Colonic mucosa (tissue), 4 donors: ENCODE measurements around the gene OR4D2. TPM values are rescaled to one million over a fixed set of nuclear protein-coding genes. Genes with fewer than 3 reads are reported as not detected.

ENCODE experiments used
- DNase-seq: peaks from one replicate; pipeline ENCODE4 v3.0.0-alpha.2; 2020
- H3K27ac ChIP-seq: fragments of 200-600 bp; one replicate; pipeline ENCODE4 v1.8.0; 2021
- H3K27me3 ChIP-seq: fragments of 200-600 bp; one replicate; pipeline ENCODE4 v1.8.0; 2021
- H3K36me3 ChIP-seq: fragments of 200-600 bp; one replicate; pipeline ENCODE4 v1.8.0; 2021
- H3K4me1 ChIP-seq: fragments of 200-600 bp; one replicate; pipeline ENCODE4 v1.8.0; 2021; ENCODE audit warnings: mild to moderate bottlenecking
- H3K4me3 ChIP-seq: fragments of 200-600 bp; one replicate; pipeline ENCODE4 v1.8.0; 2021
- H3K9ac ChIP-seq, 2 donors: one replicate each; pipeline ENCODE4 v1.7.0; 2013; ENCODE audit warnings: control low read depth in 2 of 2, low read depth in 2 of 2, low read length in 2 of 2
- H3K9me3 ChIP-seq: fragments of 200-600 bp; one replicate; pipeline ENCODE4 v1.8.0; 2021
- intact Hi-C: fragments of 100-400 bp; cut with DNase I; formaldehyde crosslinking; loops from one replicate; pipeline ENCODE4 v1.14.1; 2022
- total RNA-seq, 2 donors: library from RNA; stranded (reverse); fragmentation: NEBNext Ultra II Directional in 1 of 2; extraction: Animal tissue kit (Norgen Biotek cat#: 25700) in 1 of 2; gene quantifications; one replicate each; pipeline ENCODE4 v1.2.1, GENCODE V29; 2021
- TF ChIP-seq, protein P1 (sequence below): fragments of 200-600 bp; IDR thresholded peaks from one replicate; pipeline ENCODE4 v1.8.0; 2022; ENCODE audit warnings: antibody characterized with exemption, mild to moderate bottlenecking
- donor health status: healthy.
- donor health status: DM: no; HTN: no; CAD: no.
- donor health status: DM: no; HTN: no; CAD: no.

Gene OR4D2
- total RNA-seq, 2 donors from 2014 or later = not detected

DNA sequence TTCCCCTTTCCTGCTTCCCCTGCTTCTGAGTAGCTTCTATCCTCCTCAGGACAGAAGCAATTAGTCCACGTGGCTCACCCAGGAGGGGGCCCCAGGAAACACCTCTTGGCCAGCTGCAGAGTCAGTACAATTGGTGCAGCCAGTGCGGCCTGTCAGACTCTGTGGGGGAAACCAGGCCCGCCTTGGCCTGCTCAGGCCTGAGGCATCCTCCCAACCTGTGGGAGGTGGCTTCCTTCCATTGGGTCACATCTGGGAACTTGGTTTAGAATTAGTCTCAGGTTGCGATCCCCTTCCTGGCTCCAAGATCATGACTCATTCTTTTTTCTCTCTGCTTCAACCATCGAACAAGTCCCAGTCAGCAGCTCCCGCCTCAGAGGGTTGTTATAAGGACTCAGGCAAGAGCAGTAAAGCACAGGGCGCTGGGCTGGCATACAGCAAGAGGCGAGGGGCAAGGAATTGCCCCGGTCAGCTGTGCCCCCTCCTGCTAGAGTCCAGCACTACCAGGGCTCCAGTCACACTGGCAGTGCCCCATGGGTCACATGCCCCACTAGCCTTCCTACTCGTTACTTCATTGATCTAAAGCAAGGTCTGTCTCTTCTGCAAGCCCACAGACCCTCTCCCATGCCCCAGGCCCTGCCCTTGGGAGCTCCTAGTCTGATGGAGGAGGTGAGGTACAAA is 17.7 kb downstream of the OR4D2 start:
- Histone ChIP-seq H3K27ac (no peak overlapping the region), H3K9me3 (no peaks in the 10 kb centered on the region), H3K36me3 (no peaks in the 10 kb centered on the region), H3K4me1 (no peaks in the 10 kb centered on the region), H3K4me3 (no peak overlapping the region), H3K27me3 (no peaks in the 10 kb centered on the region), H3K9ac (no peak overlapping the region)
- intact Hi-C loops = no loop called here
- no peak for DNase-seq
- TF ChIP-seq, protein P1, sequence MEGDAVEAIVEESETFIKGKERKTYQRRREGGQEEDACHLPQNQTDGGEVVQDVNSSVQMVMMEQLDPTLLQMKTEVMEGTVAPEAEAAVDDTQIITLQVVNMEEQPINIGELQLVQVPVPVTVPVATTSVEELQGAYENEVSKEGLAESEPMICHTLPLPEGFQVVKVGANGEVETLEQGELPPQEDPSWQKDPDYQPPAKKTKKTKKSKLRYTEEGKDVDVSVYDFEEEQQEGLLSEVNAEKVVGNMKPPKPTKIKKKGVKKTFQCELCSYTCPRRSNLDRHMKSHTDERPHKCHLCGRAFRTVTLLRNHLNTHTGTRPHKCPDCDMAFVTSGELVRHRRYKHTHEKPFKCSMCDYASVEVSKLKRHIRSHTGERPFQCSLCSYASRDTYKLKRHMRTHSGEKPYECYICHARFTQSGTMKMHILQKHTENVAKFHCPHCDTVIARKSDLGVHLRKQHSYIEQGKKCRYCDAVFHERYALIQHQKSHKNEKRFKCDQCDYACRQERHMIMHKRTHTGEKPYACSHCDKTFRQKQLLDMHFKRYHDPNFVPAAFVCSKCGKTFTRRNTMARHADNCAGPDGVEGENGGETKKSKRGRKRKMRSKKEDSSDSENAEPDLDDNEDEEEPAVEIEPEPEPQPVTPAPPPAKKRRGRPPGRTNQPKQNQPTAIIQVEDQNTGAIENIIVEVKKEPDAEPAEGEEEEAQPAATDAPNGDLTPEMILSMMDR = no peak

DNA sequence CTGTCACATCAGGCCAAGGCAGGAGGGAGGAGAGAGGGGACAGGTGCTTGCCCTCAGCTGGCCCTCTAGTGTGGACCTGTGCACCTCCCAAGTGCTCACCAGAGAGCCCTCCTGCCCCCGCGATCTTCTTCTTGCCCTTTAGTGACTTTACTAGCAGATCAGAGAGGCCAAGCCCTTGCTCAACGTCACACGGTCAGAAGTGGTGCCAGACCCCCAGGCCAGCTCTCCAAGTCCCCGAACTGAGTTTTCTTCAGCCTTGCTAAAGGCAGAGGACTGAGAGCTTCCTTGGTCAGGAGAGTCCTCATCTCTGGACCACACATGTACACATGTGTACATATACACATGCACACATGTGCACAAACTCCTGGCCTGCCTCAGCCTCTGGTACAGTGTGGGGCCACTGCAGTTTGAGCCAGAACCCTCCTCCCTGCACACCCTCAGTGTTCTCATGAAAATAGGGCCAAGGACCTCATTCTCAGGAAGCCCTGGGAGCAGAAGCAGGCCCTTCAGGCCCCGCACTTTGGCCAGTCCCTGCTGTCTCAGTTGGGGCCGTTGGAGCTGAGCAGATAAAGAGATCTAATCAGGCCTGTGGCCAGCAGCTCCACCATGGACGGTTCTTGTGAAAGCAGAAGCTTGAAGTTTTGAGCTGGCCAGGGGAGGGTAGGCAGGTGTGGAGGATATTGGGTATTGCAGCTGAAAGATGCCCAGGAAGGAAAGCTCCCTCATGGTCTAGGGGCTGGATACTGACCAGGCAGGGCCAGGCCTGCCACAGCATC is 18.4 kb downstream of the OR4D2 start:
- DNase-seq = no peak
- Histone ChIP-seq H3K36me3 (no peaks in the 10 kb centered on the region), H3K9me3 (no peaks in the 10 kb centered on the region), H3K4me3 (no peak overlapping the region), H3K4me1 (no peaks in the 10 kb centered on the region), H3K27me3 (no peaks in the 10 kb centered on the region), H3K9ac (no peak overlapping the region), H3K27ac (no peak overlapping the region)
- TF ChIP-seq, protein P1 = no peak
- intact Hi-C loops = no loop called here

DNA sequence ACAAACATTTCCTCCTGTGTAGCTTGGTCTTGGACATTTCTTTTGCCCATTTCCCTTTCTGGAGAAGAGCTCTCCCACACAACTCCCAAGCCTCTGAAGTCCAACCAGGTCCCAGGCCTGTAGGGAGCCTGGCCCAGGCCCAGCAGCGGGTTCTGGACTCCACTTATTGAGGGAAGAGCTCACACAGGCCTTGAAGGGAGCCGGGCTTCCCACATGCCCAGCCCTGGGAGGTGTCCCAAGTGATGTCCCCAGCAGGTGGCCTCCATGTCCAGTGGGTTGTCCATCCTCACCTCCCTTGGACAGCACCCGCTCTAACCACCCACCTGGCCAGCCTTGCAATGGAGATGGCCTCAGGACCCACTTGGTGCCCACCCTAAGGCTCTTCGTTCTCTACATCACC is 19.8 kb downstream of the OR4D2 start:
- Histone ChIP-seq H3K27me3 (no peaks in the 10 kb centered on the region), H3K4me3 (no peak overlapping the region), H3K9ac (no peak overlapping the region), H3K36me3 (no peaks in the 10 kb centered on the region), H3K9me3 (no peaks in the 10 kb centered on the region), H3K4me1 (no peaks in the 10 kb centered on the region), H3K27ac (no peak overlapping the region)
- intact Hi-C loops = no loop called here
- no peak for DNase-seq
- TF ChIP-seq, protein P1 = no peak

DNA sequence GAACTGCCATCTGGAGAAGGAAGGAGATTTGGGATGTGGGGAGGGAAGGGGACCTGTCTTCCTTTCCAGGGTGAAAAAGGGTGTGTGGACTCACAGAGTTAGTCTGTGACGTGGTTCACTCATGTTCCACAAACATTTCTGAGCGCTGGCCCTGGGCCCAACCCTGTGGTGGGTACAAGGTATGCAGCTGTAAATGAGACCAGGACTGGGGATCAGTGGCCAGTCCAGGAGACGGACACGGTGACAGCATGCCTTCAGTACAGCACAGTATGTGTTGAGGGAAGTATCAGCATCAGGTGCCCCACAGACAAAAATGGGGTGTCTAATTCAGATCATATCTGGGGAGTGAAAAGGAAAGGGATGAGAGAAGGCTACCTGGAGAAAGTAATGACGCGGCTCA is 20.3 kb downstream of the OR4D2 start:
- Histone ChIP-seq H3K4me1 (no peaks in the 10 kb centered on the region), H3K27me3 (no peaks in the 10 kb centered on the region), H3K9me3 (no peaks in the 10 kb centered on the region), H3K27ac (no peak overlapping the region), H3K36me3 (no peaks in the 10 kb centered on the region), H3K9ac (no peak overlapping the region), H3K4me3 (no peak overlapping the region)
- intact Hi-C loops = no loop called here
- TF ChIP-seq, protein P1 = no peak
- no peak for DNase-seq

DNA sequence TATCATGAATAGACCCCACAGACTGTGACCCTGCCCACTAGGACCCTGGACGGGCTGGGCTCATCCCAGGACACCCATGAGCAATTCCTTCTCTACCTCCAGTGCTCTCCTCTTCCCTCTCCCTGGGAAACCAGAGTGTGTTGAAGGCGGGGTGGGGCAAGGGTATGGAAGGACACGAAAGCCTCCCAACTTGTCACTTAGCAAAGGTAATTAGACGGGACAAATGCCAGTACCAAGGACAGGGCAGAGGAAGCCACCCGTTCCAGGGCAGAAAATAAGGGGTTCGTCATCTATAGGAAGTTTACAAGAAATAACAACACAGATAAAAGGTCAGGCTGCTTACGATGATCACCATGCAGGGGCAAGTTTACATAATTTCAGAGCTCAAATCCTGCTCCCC is 20.9 kb downstream of the OR4D2 start:
- TF ChIP-seq, protein P1 = no peak
- H3K27ac ChIP-seq = no peak overlapping the region
- H3K36me3 ChIP-seq = no peaks in the 10 kb centered on the region
- intact Hi-C loops = no loop called here
- H3K9ac ChIP-seq = no peak overlapping the region
- H3K4me3 ChIP-seq = no peak overlapping the region
- H3K4me1 ChIP-seq = no peaks in the 10 kb centered on the region
- no peaks in the 10 kb centered on the region for H3K9me3 ChIP-seq
- H3K27me3 ChIP-seq = no peaks in the 10 kb centered on the region
- DNase-seq = no peak
